ENCODE data around the gene C5orf47.

Gene C5orf47

GRCh38 chr5:173988554-173989431 lies at the start of gene C5orf47:
Gene C5orf47 (plus strand): TSS chr5:173989170. CDS start chr5:173989264, 94 bp downstream.
- DNase-seq (ENCODE audit: low read depth in 2 of 2) = no peak

- DNase-seq (ENCODE audit: low read depth in 2 of 2) = no peak
These were observed 48.7 kb upstream of the C5orf47 start for GRCh38 chr5:173940269-173940668.

GRCh38 chr5:173941102-173941501 lies 47.9 kb upstream of the C5orf47 start:
- DNase-seq (ENCODE audit: low read depth in 2 of 2) = no peak

GRCh38 chr5:173941758-173942401 lies 47.1 kb upstream of the C5orf47 start:
- no peak for DNase-seq (ENCODE audit: low read depth in 2 of 2)

GRCh38 chr5:173944511-173944910 lies 44.5 kb upstream of the C5orf47 start:
- DNase-seq (ENCODE audit: low read depth in 2 of 2) = no peak

- no peak for DNase-seq (ENCODE audit: low read depth in 2 of 2)
These were observed 43.8 kb upstream of the C5orf47 start for GRCh38 chr5:173945160-173945559.

GRCh38 chr5:173946323-173946722 lies 42.6 kb upstream of the C5orf47 start:
- no peak for DNase-seq (ENCODE audit: low read depth in 2 of 2)

- no peak for DNase-seq (ENCODE audit: low read depth in 2 of 2)
These were observed 38.1 kb upstream of the C5orf47 start for GRCh38 chr5:173950829-173951228.

- DNase-seq (ENCODE audit: low read depth in 2 of 2) = no peak
These were observed 35.4 kb upstream of the C5orf47 start for GRCh38 chr5:173953528-173954090.

- DNase-seq (ENCODE audit: low read depth in 2 of 2) = no peak
These were observed 34.1 kb upstream of the C5orf47 start for GRCh38 chr5:173954671-173955521.

- no peak for DNase-seq (ENCODE audit: low read depth in 2 of 2)
These were observed 28.0 kb upstream of the C5orf47 start for GRCh38 chr5:173960986-173961385.

GRCh38 chr5:173961418-173961817 lies 27.6 kb upstream of the C5orf47 start:
- no peak for DNase-seq (ENCODE audit: low read depth in 2 of 2)

GRCh38 chr5:173962436-173962972 lies 26.5 kb upstream of the C5orf47 start:
- DNase-seq (ENCODE audit: low read depth in 2 of 2) = no peak

GRCh38 chr5:173963182-173963838 lies 25.7 kb upstream of the C5orf47 start:
- DNase-seq (ENCODE audit: low read depth in 2 of 2) = peak in 1 of 2 experiments; percentile 12

GRCh38 chr5:173963867-173964441 lies 25.0 kb upstream of the C5orf47 start:
- no peak for DNase-seq (ENCODE audit: low read depth in 2 of 2)

GRCh38 chr5:173964506-173964905 lies 24.5 kb upstream of the C5orf47 start:
- DNase-seq (ENCODE audit: low read depth in 2 of 2) = no peak

- DNase-seq (ENCODE audit: low read depth in 2 of 2) = no peak
These were observed 21.7 kb upstream of the C5orf47 start for GRCh38 chr5:173967241-173967640.

GRCh38 chr5:173968154-173968797 lies 20.7 kb upstream of the C5orf47 start:
- no peak for DNase-seq (ENCODE audit: low read depth in 2 of 2)

GRCh38 chr5:173969167-173970049 lies 19.6 kb upstream of the C5orf47 start:
- DNase-seq (ENCODE audit: low read depth in 2 of 2) = no peak

Measured in fibroblast of skin of left biceps (primary cell).